Measurements from ENCODE around the gene NXPH1. TPM values are rescaled to one million over a fixed set of nuclear protein-coding genes. Genes with fewer than 3 reads are reported as not detected.

The NXPH1 gene
- total RNA-seq, 1 experiment from 2014 or later: not detected

- TF ChIP-seq, protein P1, sequence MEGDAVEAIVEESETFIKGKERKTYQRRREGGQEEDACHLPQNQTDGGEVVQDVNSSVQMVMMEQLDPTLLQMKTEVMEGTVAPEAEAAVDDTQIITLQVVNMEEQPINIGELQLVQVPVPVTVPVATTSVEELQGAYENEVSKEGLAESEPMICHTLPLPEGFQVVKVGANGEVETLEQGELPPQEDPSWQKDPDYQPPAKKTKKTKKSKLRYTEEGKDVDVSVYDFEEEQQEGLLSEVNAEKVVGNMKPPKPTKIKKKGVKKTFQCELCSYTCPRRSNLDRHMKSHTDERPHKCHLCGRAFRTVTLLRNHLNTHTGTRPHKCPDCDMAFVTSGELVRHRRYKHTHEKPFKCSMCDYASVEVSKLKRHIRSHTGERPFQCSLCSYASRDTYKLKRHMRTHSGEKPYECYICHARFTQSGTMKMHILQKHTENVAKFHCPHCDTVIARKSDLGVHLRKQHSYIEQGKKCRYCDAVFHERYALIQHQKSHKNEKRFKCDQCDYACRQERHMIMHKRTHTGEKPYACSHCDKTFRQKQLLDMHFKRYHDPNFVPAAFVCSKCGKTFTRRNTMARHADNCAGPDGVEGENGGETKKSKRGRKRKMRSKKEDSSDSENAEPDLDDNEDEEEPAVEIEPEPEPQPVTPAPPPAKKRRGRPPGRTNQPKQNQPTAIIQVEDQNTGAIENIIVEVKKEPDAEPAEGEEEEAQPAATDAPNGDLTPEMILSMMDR (IDR thresholded peaks at IDR 0.05; ENCODE audit: unreplicated experiment): no peak
- intact Hi-C loops (cut with micrococcal nuclease; ENCODE audit: unreplicated experiment): no loop called here
- peaks cover 35% of the 10 kb centered on the region for H3K27me3 Mint-ChIP-seq (ENCODE audit: unreplicated experiment)
- no peak for DNase-seq
- peaks cover 2% of the 10 kb centered on the region for H3K9me3 Mint-ChIP-seq (ENCODE audit: low read depth, unreplicated experiment)
- CTCF ChIA-PET: no interaction called here
- H3K36me3 Mint-ChIP-seq (ENCODE audit: insufficient read depth, unreplicated experiment): no peaks in the 10 kb centered on the region
- H3K4me1 Mint-ChIP-seq (ENCODE audit: low read depth, unreplicated experiment): peaks cover 9% of the 10 kb centered on the region
- no TSS peak for BruUV-seq (replicated peaks)
- no peak overlapping the region for H3K27ac Mint-ChIP-seq (ENCODE audit: unreplicated experiment)
- no peak overlapping the region for H3K4me3 Mint-ChIP-seq (ENCODE audit: low read depth, unreplicated experiment)
Measured at GRCh38 chr7:8430643-8431042, 2.8 kb upstream of the NXPH1 start.

DNA sequence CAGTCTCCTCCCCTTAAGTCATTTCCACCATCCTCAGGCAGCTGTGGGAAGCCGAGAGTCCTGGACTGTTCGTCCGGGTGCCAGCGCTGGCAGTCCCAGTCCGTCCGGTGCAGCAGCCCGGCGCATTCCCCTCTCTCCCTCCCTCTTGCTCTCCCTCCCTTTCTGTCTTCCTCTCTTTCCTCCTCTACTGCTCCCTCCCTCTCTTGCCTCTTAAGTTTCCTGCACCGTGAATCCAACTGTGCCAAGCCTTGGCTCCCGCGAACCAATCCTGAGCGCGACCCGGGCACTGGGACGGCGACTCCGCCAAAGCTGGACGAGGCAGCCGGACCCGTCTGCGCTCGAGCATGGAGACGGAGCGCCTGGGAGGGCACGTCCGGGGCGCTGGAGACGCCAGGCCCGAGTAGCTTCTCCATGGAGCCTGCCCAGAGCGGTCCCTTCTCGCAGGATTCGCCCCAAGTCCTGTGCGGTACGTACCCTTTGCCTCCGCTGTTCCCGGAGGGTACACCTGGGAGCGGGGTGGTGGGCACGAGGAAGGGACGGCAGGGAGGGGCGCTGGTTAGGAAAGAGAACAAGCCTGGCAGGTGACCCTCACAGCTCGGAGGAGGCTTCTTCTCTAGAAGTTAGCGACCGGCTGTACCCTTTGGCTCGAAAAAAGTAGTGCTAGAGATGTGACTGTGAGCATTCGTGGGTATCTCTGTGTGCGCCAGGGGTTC lies 1.0 kb downstream of the NXPH1 start:
- H3K27ac Mint-ChIP-seq (ENCODE audit: unreplicated experiment): no peak overlapping the region
- TF ChIP-seq, protein P1 (IDR thresholded peaks at IDR 0.05; ENCODE audit: unreplicated experiment): no peak
- H3K27me3 Mint-ChIP-seq (ENCODE audit: unreplicated experiment): peaks cover 45% of the 10 kb centered on the region
- H3K4me3 Mint-ChIP-seq (ENCODE audit: low read depth, unreplicated experiment): peak overlapping the region; percentile 58
- H3K4me1 Mint-ChIP-seq (ENCODE audit: low read depth, unreplicated experiment): peaks cover 9% of the 10 kb centered on the region
- BruUV-seq (replicated peaks): no TSS peak
- intact Hi-C loops (cut with micrococcal nuclease; ENCODE audit: unreplicated experiment): loop anchor here (5.0 kb wide), 3 partner anchors 173 to 388 kb away; no protein-coding TSS in a partner anchor
- peaks cover 2% of the 10 kb centered on the region for H3K9me3 Mint-ChIP-seq (ENCODE audit: low read depth, unreplicated experiment)
- CTCF ChIA-PET: interaction anchor here (1.5 kb wide), 1 partner anchor 289 kb away, joined by 5 read pairs; no protein-coding TSS in a partner anchor
- H3K36me3 Mint-ChIP-seq (ENCODE audit: insufficient read depth, unreplicated experiment): no peaks in the 10 kb centered on the region
- no peak for DNase-seq

DNA sequence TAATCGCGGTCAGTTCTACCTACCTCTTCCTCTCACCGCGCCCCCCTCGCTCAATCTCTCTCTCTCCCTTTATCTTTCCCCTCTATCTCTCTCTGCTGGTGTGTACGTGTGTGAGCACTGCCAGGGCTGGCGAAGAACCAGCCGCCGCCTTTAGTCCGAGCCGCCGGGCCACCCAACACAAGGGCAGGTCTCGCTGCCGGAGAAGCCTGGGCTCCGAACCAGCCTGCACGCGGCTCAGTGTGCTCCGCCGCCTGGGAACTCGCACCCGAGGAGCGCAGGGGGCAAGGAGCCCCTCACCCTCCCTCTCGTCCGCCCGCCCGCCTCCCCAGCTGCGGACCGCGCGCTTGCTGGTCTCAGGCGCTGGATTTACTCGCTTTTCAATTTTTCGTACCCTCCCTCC lies 1.7 kb downstream of the NXPH1 start:
- Mint-ChIP-seq H3K4me1 (ENCODE audit: low read depth, unreplicated experiment) (peaks cover 9% of the 10 kb centered on the region), H3K4me3 (ENCODE audit: low read depth, unreplicated experiment) (no peak overlapping the region), H3K27ac (ENCODE audit: unreplicated experiment) (no peak overlapping the region), H3K36me3 (ENCODE audit: insufficient read depth, unreplicated experiment) (no peaks in the 10 kb centered on the region), H3K27me3 (ENCODE audit: unreplicated experiment) (peaks cover 45% of the 10 kb centered on the region), H3K9me3 (ENCODE audit: low read depth, unreplicated experiment) (peaks cover 2% of the 10 kb centered on the region)
- no peak for DNase-seq
- intact Hi-C loops (cut with micrococcal nuclease; ENCODE audit: unreplicated experiment): loop anchor here (5.0 kb wide), 3 partner anchors 172 to 387 kb away; no protein-coding TSS in a partner anchor
- CTCF ChIA-PET: interaction anchor here (1.5 kb wide), 1 partner anchor 289 kb away, joined by 5 read pairs; no protein-coding TSS in a partner anchor
- no TSS peak for BruUV-seq (replicated peaks)
- TF ChIP-seq, protein P1 (IDR thresholded peaks at IDR 0.05; ENCODE audit: unreplicated experiment): no peak

- Mint-ChIP-seq H3K4me3 (ENCODE audit: low read depth, unreplicated experiment) (no peak overlapping the region), H3K4me1 (ENCODE audit: low read depth, unreplicated experiment) (peaks cover 9% of the 10 kb centered on the region), H3K9me3 (ENCODE audit: low read depth, unreplicated experiment) (peaks cover 2% of the 10 kb centered on the region), H3K36me3 (ENCODE audit: insufficient read depth, unreplicated experiment) (no peaks in the 10 kb centered on the region), H3K27ac (ENCODE audit: unreplicated experiment) (no peak overlapping the region), H3K27me3 (ENCODE audit: unreplicated experiment) (peaks cover 45% of the 10 kb centered on the region)
- DNase-seq: no peak
- CTCF ChIA-PET: interaction anchor here (0.6 to 1.1 kb wide), 8 partner anchors 11 to 303 kb away, joined by 3 to 7 read pairs (median 3); no protein-coding TSS in a partner anchor
- intact Hi-C loops (cut with micrococcal nuclease; ENCODE audit: unreplicated experiment): loop anchor here (2.0 to 5.0 kb wide), 4 partner anchors 171 to 386 kb away; no protein-coding TSS in a partner anchor
- TF ChIP-seq, protein P1 (IDR thresholded peaks at IDR 0.05; ENCODE audit: unreplicated experiment): no peak
- no TSS peak for BruUV-seq (replicated peaks)
Measured at GRCh38 chr7:8435590-8436545, 2.5 kb downstream of the NXPH1 start.
